Measurements from ENCODE around the gene RAE1.

- no peak for TF ChIP-seq GATA2 (IDR thresholded peaks at IDR 0.05; ENCODE audit: low read depth, low read length)
- no peak for TF ChIP-seq GATA3 (IDR thresholded peaks at IDR 0.05; ENCODE audit: low read depth, low read length)
Measured at GRCh38 chr20:57415771-57416170, 64.7 kb downstream of the RAE1 start.
